Glutamatergic neuron (in vitro differentiated cells): ENCODE data around the gene TMEM30B. TPM values are rescaled to one million over a fixed set of nuclear protein-coding genes. Genes with fewer than 3 reads are reported as not detected.

ENCODE experiments used
- DNase-seq: peaks from one replicate; pipeline ENCODE4 v3.0.0; 2022
- H3K27ac Mint-ChIP-seq: one replicate; pipeline ENCODE4 v1.8.0; 2020; ENCODE audit warnings: mild to moderate bottlenecking, mixed read lengths, inconsistent platforms; ENCODE audit not compliant: unreplicated experiment
- H3K27me3 Mint-ChIP-seq: one replicate; pipeline ENCODE4 v1.8.0; 2020; ENCODE audit warnings: mild to moderate bottlenecking, moderate library complexity, mixed read lengths, inconsistent platforms; ENCODE audit not compliant: unreplicated experiment
- H3K36me3 Mint-ChIP-seq: one replicate; pipeline ENCODE4 v1.8.0; 2020; ENCODE audit warnings: mild to moderate bottlenecking, mixed read lengths, inconsistent platforms; ENCODE audit not compliant: unreplicated experiment
- H3K4me1 Mint-ChIP-seq: one replicate; pipeline ENCODE4 v1.8.0; 2020; ENCODE audit warnings: mild to moderate bottlenecking, low read depth, mixed read lengths, inconsistent platforms; ENCODE audit not compliant: unreplicated experiment
- H3K4me3 Mint-ChIP-seq: one replicate; pipeline ENCODE4 v1.8.0; 2020; ENCODE audit warnings: mild to moderate bottlenecking, mixed read lengths, inconsistent platforms; ENCODE audit not compliant: unreplicated experiment
- H3K9me3 Mint-ChIP-seq: one replicate; pipeline ENCODE4 v1.8.0; 2020; ENCODE audit warnings: mild to moderate bottlenecking, moderate library complexity, mixed read lengths, inconsistent platforms; ENCODE audit not compliant: unreplicated experiment
- CTCF ChIP-seq: fragments of 200-600 bp; sonication (generic); IDR thresholded peaks from one replicate; pipeline ENCODE4 v1.5.0; 2021; ENCODE audit not compliant: partially characterized antibody, unreplicated experiment
- total RNA-seq: library from RNA; stranded (reverse); fragmentation: NEBNext Ultra II Directional; extraction: Animal tissue kit (Norgen Biotek cat#: 25700); gene quantifications from one replicate; pipeline ENCODE4 v1.2.1, GENCODE V29; 2021; ENCODE audit not compliant: unreplicated experiment

TMEM30B gene
- total RNA-seq, 1 donor from 2014 or later = not detected

DNA sequence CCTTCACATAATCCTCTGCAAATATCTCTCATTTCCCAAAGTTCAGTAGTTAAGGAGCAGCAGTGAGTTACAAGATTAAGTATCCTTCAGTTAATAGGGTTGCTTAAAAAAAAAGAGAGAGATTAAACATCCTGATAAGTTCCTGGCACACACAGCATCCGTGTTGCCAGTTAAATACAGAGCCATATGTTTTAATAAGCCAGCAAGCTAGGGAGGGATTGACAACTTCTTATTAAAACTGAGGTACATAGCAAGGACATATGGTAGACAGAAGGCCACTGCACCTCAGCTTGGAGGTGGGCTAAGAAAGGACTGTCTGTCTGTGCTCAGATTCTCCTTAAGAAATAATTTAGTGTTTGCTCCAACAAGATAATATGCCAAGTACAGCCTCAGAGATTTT is 9.6 kb upstream of the TMEM30B start:
- DNase-seq = no peak
- no peaks in the 10 kb centered on the region for H3K36me3 Mint-ChIP-seq
- H3K27ac Mint-ChIP-seq = no peak overlapping the region
- no peaks in the 10 kb centered on the region for H3K9me3 Mint-ChIP-seq
- no peak overlapping the region for H3K4me3 Mint-ChIP-seq
- H3K4me1 Mint-ChIP-seq = peaks cover 4% of the 10 kb centered on the region
- peaks cover 4% of the 10 kb centered on the region for H3K27me3 Mint-ChIP-seq
- no peak for TF ChIP-seq CTCF

GRCh38 chr14:61288720-61289119 is 7.6 kb upstream of the TMEM30B start:
- Mint-ChIP-seq H3K36me3 (no peaks in the 10 kb centered on the region), H3K4me3 (no peak overlapping the region), H3K27ac (no peak overlapping the region), H3K9me3 (no peaks in the 10 kb centered on the region), H3K27me3 (peaks cover 4% of the 10 kb centered on the region), H3K4me1 (peaks cover 4% of the 10 kb centered on the region)
- DNase-seq = no peak
- no peak for TF ChIP-seq CTCF

GRCh38 chr14:61288228-61288627 is 7.1 kb upstream of the TMEM30B start:
- Mint-ChIP-seq H3K27ac (no peak overlapping the region), H3K9me3 (no peaks in the 10 kb centered on the region), H3K36me3 (no peaks in the 10 kb centered on the region), H3K4me3 (no peak overlapping the region), H3K4me1 (peaks cover 4% of the 10 kb centered on the region), H3K27me3 (peaks cover 4% of the 10 kb centered on the region)
- TF ChIP-seq CTCF = no peak
- DNase-seq = no peak

GRCh38 chr14:61287196-61287595 is 6.1 kb upstream of the TMEM30B start:
- Mint-ChIP-seq H3K9me3 (no peaks in the 10 kb centered on the region), H3K27me3 (peaks cover 4% of the 10 kb centered on the region), H3K36me3 (no peaks in the 10 kb centered on the region), H3K4me1 (peaks cover 4% of the 10 kb centered on the region), H3K4me3 (no peak overlapping the region), H3K27ac (no peak overlapping the region)
- no peak for DNase-seq
- no peak for TF ChIP-seq CTCF

DNA sequence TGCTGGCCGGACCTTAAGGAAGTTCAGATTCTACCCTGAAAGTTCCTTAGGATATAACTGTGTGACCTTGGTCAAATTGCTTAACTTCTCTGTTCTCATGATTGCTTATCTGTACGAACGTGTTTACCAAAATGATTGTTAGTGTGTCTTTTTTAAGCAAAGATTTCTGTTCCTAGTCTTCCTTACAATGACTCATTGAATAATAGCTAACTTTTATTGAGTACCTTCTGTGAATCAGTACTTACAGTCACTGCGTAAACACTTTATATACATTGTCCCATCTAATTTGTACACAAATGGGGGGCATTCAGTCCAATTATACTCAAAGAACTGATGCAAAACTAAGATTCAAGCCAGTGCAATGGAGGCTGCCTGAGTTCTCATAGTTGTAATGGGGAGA is 4.2 kb upstream of the TMEM30B start:
- Mint-ChIP-seq H3K36me3 (no peaks in the 10 kb centered on the region), H3K4me1 (no peaks in the 10 kb centered on the region)
- TF ChIP-seq CTCF = no peak

More for the DNA sequence above, 4.2 kb upstream of the TMEM30B start:
- Mint-ChIP-seq H3K27ac (no peak overlapping the region), H3K9me3 (no peaks in the 10 kb centered on the region), H3K4me3 (no peak overlapping the region), H3K27me3 (peaks cover 8% of the 10 kb centered on the region)
- DNase-seq = no peak
